Measurements from ENCODE around the gene RASGEF1B. TPM values are rescaled to one million over a fixed set of nuclear protein-coding genes. Genes with fewer than 3 reads are reported as not detected.

The RASGEF1B gene
- total and polyA plus RNA-seq, 7 donors = 1.9 to 4.2 (median 2.5) TPM

GRCh38 chr4:81449015-81449414 is 22.7 kb downstream of the RASGEF1B start:
- H3K4me1 ChIP-seq = no peaks in the 10 kb centered on the region
- peaks cover 0 to 81% of the 10 kb centered on the region in 2 donors for H3K36me3 ChIP-seq (ENCODE audit: insufficient read depth in 1 of 2, low read depth in 1 of 2)
- no peaks in the 10 kb centered on the region for H3K27me3 ChIP-seq (ENCODE audit: insufficient read depth in 3 of 3, low read length in 2 of 3)
- no peak for ATAC-seq
- H3K9me3 ChIP-seq = no peaks in the 10 kb centered on the region
- no peak overlapping the region for H3K4me3 ChIP-seq
- no peak for DNase-seq
- H3K27ac ChIP-seq = no peak overlapping the region
- TF ChIP-seq, protein P1, sequence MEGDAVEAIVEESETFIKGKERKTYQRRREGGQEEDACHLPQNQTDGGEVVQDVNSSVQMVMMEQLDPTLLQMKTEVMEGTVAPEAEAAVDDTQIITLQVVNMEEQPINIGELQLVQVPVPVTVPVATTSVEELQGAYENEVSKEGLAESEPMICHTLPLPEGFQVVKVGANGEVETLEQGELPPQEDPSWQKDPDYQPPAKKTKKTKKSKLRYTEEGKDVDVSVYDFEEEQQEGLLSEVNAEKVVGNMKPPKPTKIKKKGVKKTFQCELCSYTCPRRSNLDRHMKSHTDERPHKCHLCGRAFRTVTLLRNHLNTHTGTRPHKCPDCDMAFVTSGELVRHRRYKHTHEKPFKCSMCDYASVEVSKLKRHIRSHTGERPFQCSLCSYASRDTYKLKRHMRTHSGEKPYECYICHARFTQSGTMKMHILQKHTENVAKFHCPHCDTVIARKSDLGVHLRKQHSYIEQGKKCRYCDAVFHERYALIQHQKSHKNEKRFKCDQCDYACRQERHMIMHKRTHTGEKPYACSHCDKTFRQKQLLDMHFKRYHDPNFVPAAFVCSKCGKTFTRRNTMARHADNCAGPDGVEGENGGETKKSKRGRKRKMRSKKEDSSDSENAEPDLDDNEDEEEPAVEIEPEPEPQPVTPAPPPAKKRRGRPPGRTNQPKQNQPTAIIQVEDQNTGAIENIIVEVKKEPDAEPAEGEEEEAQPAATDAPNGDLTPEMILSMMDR (IDR thresholded peaks at IDR 0.05) = no peak
- WGBS, 3 donors = 83 to 86% (median 86%) methylated on average over 6 of the region's 6 CpGs
- intact Hi-C loops (cut with DNase I) = no loop called here

- ATAC-seq = no peak
- peaks cover 0 to 81% of the 10 kb centered on the region in 2 donors for H3K36me3 ChIP-seq (ENCODE audit: insufficient read depth in 1 of 2, low read depth in 1 of 2)
Measured at GRCh38 chr4:81447566-81448229, 24.0 kb downstream of the RASGEF1B start.

DNA sequence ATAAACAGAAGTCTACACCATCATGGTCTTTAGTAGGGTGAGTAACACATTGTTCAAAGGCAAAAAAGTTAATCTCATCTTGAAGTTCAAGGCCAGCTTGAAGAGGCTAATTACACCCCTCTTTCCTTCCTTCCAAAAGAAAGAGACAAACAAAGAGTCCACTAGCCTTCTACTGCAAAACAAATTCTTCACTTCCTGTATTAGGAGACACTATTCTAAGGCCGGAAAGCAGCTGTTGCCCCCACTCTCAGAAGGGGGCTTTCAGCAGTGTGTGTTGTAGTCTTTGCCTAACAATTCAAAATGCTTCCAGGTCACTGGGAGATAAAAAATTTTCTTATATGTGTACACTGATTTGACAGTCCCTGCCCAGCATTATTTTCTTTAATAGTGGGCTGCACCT is 25.1 kb downstream of the RASGEF1B start:
- H3K27ac ChIP-seq = no peak overlapping the region
- intact Hi-C loops (cut with DNase I) = no loop called here
- TF ChIP-seq, protein P1 (IDR thresholded peaks at IDR 0.05) = no peak
- H3K4me1 ChIP-seq = no peaks in the 10 kb centered on the region
- WGBS, 3 donors = 82 to 86% (median 83%) methylated on average over 1 of the region's 1 CpG
- peaks cover 0 to 82% of the 10 kb centered on the region in 2 donors for H3K36me3 ChIP-seq (ENCODE audit: insufficient read depth in 1 of 2, low read depth in 1 of 2)
- no peaks in the 10 kb centered on the region for H3K27me3 ChIP-seq (ENCODE audit: insufficient read depth in 3 of 3, low read length in 2 of 3)
- ATAC-seq (no peak), DNase-seq (no peak)
- H3K4me3 ChIP-seq = no peak overlapping the region
- no peaks in the 10 kb centered on the region for H3K9me3 ChIP-seq

More at GRCh38 chr4:81447566-81448229, 24.0 kb downstream of the RASGEF1B start:
- H3K27me3 ChIP-seq (ENCODE audit: insufficient read depth in 3 of 3, low read length in 2 of 3) = no peaks in the 10 kb centered on the region
- intact Hi-C loops (cut with DNase I) = no loop called here
- no peak for DNase-seq
- TF ChIP-seq, protein P1 (IDR thresholded peaks at IDR 0.05) = no peak
- 64 to 71% (median 71%) methylated on average over 10 of the region's 10 CpGs for WGBS, 3 donors
- H3K27ac ChIP-seq = no peak overlapping the region
- H3K4me1 ChIP-seq = no peaks in the 10 kb centered on the region
- no peak overlapping the region for H3K4me3 ChIP-seq
- no peaks in the 10 kb centered on the region for H3K9me3 ChIP-seq

DNA sequence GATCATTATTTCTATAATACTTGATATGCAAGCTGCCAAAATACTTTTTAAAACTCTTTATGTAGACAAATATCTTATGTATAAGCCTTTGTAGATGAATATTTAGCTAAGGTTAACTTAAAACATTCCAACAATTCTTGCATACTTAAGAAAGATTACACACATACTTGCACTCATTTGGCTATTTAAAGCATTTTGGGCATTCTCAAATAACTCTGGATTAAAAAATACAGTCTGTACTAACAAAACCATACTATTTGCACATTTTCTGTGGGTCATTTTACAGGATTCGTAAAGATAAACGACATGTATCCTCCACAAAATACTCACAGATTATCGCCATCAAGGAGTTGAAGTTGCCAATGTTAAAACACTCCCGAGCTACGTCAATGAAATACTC is 26.5 kb downstream of the RASGEF1B start:
- 89 to 91% (median 89%) methylated on average over 5 of the region's 5 CpGs for WGBS, 3 donors
- TF ChIP-seq, protein P1 (IDR thresholded peaks at IDR 0.05) = no peak
- Histone ChIP-seq H3K4me1 (no peaks in the 10 kb centered on the region), H3K9me3 (no peaks in the 10 kb centered on the region), H3K27me3 (ENCODE audit: insufficient read depth in 3 of 3, low read length in 2 of 3) (no peaks in the 10 kb centered on the region), H3K4me3 (no peak overlapping the region), H3K36me3 (ENCODE audit: insufficient read depth in 1 of 2, low read depth in 1 of 2) (peaks cover 0 to 89% of the 10 kb centered on the region in 2 donors), H3K27ac (no peak overlapping the region)
- DNase-seq (no peak), ATAC-seq (no peak)
- intact Hi-C loops (cut with DNase I) = no loop called here

Data from psoas muscle (tissue), 8 donors.